HG03139 (cell line): ENCODE measurements around the gene AP3B1.
"Not testable (repeated sequence)": the region's sequence is repeated elsewhere in the genome, so short reads cannot be mapped to it uniquely, and the experiment has no call there.

ENCODE experiments used
- ATAC-seq: cut with Tn5 transposase; IDR thresholded peaks from one replicate; pipeline ENCODE4 v1.9.1; 2021; ENCODE audit not compliant: unreplicated experiment

The AP3B1 gene

GRCh38 chr5:78076351-78076750 is 218.1 kb downstream of the AP3B1 start:
- ATAC-seq = no peak

- ATAC-seq = no peak
Observed at GRCh38 chr5:78075301-78075700, 219.2 kb downstream of the AP3B1 start.

- ATAC-seq = not testable (repeated sequence)
Observed at GRCh38 chr5:78070691-78071090, 223.8 kb downstream of the AP3B1 start.

GRCh38 chr5:78067581-78067980 is 226.9 kb downstream of the AP3B1 start:
- ATAC-seq = not testable (repeated sequence)

GRCh38 chr5:78066722-78067121 is 227.8 kb downstream of the AP3B1 start:
- ATAC-seq = not testable (repeated sequence)

GRCh38 chr5:78065663-78066062 is 228.8 kb downstream of the AP3B1 start:
- ATAC-seq = no peak

- ATAC-seq = no peak
Observed at GRCh38 chr5:78064941-78065472, 229.5 kb downstream of the AP3B1 start.

- ATAC-seq = no peak
Observed at GRCh38 chr5:78063495-78063894, 231.0 kb downstream of the AP3B1 start.

GRCh38 chr5:78062645-78063044 is 231.9 kb downstream of the AP3B1 start:
- no peak for ATAC-seq

GRCh38 chr5:78060421-78060820 is 234.1 kb downstream of the AP3B1 start:
- ATAC-seq = no peak

GRCh38 chr5:78058625-78059024 is 235.9 kb downstream of the AP3B1 start:
- ATAC-seq = no peak

GRCh38 chr5:78056901-78057514 is 237.5 kb downstream of the AP3B1 start:
- no peak for ATAC-seq

GRCh38 chr5:78056053-78056452 is 238.4 kb downstream of the AP3B1 start:
- no peak for ATAC-seq

- no peak for ATAC-seq
Observed at GRCh38 chr5:78050888-78051287, 243.6 kb downstream of the AP3B1 start.

- ATAC-seq = not testable (repeated sequence)
Observed at GRCh38 chr5:78046823-78047222, 247.7 kb downstream of the AP3B1 start.

GRCh38 chr5:78046006-78046405 is 248.5 kb downstream of the AP3B1 start:
- ATAC-seq = no peak

GRCh38 chr5:78041805-78042204 is 252.7 kb downstream of the AP3B1 start:
- no peak for ATAC-seq

GRCh38 chr5:78025540-78025939 is 269.0 kb downstream of the AP3B1 start:
- no peak for ATAC-seq

GRCh38 chr5:78019744-78020143 is 274.8 kb downstream of the AP3B1 start:
- no peak for ATAC-seq

GRCh38 chr5:78016863-78017529 is 277.5 kb downstream of the AP3B1 start:
- no peak for ATAC-seq

- ATAC-seq = no peak
Observed at GRCh38 chr5:78009937-78010527, 284.5 kb downstream of the AP3B1 start.

- ATAC-seq = no peak
Observed at GRCh38 chr5:78008356-78008967, 286.0 kb downstream of the AP3B1 start.
